ENCODE results near the gene KCTD1.
"Not testable (repeated sequence)": the region's sequence is repeated elsewhere in the genome, so short reads cannot be mapped to it uniquely, and the experiment has no call there.

Gene KCTD1

DNA sequence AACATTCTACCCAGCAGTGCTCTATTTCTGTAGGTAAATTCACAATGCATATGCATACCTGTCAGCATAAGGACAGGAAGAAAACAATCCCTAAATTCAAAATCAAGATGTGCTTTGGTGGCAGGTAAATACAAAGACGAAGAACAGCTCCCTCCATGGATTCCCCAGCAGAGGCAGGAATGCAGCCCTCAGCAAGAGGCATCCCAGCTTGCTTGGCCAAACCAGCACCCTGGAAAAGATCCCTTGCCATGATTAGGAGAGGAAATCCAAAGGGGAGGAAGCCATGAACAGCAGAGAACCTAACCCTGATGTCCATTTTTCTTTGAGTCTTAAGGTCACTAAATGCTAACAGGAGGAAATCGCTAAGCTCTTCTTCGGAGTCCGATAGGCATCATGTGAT is 91.2 kb downstream of the KCTD1 start:
- no peak for DNase-seq

DNA sequence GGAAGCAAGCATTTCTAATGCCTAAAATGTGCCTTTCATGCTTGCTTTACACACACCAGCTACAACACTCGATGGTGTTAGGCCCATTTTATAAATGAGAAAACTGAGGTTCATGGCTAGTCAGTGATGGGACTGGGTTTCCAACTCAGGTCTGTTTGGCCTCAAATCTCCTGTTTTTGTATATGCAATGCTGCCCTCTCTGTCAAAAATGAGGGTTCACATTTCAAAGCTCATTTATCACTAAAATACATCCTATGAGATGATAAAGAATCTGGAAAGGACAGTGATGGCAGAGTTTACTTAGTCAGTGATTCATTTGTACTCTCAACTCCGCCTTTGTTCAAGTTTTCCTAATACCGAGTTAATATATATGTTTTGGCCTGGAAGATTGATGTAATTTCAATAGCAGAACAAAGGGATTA is 92.3 kb downstream of the KCTD1 start:
- no peak for DNase-seq

DNA sequence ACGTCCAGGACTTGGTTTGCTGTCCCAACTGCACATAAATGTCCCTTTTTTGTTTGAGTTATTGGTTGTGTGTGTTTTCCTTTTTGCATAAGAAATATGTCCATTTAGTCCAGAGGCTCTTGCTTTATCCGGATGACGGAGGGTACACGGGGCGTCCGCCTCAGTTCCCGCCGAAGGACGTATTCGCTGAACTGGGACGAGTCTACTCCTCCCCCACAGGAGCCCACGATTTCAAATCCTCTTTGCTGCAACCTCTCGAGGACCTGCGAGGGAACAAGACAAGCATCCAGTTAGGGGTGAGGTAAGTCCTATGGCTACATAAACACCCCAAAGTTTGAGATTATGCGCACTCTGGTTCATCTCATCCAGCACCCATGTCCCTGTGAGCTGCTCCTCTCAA is 92.7 kb downstream of the KCTD1 start:
- DNase-seq, result no peak

DNA sequence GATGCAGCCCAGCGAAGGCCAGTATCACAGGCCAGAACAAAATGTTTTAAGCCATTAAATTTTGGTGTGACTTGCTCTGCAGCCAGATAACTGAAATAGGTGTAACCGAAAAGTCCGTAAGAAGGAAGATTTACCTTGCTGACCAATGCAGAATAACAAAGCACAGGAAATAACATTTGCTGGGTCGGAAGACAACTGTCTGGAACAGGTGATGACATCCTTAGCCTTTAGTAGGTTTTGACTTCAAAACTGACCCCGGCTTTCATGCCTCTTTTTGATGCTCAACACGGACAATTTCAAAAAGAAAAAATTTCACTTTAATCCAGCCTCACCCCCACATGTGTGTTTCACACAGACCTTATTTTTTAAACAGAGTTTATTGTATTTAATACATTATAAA is 93.7 kb downstream of the KCTD1 start:
- DNase-seq, result no peak

DNA sequence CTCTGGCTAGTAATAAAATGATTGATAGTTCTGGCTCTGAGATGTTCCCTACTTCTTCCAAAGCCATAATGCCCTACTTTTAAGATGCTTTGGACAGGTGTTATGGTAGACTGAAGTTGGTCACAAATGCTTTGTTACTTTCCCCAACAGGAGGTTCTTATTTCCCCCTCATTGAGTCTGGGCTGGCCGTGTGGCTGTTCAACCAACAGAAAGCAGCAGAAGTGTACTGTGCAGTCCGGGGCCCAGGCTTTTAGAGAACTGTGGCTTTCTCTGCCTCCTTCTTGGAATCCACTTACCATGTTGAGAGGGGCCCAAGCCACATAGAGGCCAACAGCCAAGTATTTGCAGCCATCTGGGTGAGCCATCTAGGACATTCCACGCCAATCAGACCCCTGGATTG is 94.2 kb downstream of the KCTD1 start:
- DNase-seq, result no peak

DNA sequence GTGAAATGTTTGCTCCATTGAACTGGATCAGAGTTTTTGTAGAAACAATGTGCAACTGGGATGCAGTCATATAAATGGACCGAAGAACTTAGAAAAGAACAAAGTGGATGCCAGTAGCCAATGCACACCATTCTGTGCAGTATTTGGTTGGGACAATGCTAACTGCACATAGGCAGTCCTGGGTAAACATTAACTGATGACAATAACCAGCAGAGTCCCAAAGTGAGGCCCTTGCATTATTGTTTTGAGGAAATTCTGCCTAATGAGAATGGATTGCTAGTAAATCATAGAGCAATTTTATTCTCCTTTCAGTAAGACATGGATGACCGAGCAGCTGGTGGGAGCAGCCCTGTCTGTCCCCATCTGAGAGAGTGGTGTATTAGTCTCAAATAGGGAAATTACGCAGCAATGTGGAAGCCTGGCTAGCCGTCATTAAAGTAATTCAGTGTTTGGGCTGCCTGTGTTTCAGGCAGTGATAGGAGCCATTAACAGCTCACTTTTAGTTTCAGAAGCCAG is 94.9 kb downstream of the KCTD1 start:
- no peak for DNase-seq

DNA sequence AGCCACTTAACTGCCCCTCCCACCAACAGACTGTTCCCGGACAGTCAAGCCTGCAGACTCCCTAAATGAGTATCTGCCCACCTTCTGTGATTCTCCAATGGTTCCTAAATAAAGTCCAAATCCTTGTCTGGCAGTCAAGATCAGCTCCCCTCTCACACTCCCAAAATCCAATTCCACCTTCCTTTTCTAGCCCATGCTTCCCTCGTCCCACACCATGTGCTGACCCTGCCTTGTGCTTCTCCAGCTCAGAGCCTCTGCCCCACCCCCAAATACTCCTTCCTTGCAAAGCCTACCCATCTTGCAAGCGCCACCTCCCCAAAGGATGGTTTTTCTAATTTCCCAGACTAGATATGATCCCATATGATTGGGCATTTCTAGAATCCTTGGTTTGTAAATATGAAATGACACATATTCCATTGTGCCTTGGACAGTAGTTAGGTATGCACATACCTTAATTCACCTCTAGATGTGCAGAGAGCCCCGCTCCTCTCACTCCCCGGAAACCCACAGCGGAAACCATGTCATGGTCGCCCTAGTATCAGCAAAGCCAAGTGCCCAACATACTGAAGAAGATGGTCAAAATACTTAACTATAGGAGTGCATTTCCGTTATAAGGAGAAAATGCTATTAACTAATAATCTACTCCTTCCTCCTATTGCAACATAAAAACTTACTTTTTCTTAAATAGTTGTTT is 97.2 kb downstream of the KCTD1 start:
- DNase-seq, result no peak

DNA sequence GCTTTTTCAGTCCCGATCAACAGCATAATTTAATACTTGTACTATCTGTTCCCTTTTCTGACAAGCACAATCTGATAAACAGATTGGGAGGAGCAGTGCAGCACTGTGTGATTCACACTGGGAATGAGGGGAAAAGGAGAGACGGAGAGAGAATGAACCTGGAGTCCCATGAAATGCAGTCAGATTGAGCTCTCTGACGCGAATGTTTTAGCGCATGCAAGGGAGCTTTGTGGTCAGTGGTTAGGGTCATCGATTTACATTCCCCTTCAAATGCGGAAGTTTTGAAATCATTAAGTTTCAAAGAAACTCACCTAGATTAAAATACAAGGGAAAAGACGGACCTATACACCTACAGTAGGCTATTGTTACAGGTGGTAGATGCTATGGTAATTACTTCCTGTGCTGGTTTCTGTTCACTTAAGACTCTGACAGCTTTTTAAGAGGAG is 99.6 kb downstream of the KCTD1 start:
- DNase-seq, result no peak

DNA sequence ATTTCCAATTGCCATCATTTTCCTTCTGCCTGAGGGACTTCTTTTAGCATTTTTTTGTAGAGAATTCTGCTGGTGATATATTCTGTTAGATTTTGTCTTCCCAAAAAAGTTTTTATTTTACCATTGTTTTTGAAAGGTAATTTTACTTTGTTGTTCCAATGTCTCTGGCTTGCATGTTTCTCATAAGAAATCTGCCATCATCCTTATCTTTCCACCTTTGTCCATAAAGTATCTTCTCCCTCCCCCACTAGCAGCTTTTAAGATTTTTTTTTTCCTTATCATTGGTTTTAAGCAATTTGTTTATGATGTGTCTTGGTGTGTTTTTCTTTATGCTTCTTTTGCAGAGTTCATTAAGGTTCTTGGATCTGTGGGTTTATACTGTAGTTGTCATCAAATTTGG is 104.5 kb downstream of the KCTD1 start:
- DNase-seq, result no peak

DNA sequence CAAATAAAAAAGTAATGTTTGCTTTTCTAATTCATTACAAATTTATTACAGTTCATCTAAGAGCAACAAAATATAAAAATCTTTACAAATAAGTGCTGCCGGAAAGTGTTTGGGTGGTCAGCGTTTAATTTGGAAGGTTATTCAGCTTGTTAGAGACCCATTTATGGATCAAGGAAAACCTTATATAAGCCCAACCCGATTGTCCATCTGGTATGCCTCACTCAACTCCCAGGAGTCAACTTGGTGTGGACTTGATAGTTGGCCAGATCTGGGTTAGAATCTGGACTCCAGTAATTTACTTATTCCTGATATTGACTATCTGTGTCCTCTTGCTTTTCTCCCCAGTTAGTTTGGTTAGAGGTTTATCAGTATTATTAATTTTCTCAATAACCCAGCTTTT is 106.2 kb downstream of the KCTD1 start:
- no peak for DNase-seq

DNA sequence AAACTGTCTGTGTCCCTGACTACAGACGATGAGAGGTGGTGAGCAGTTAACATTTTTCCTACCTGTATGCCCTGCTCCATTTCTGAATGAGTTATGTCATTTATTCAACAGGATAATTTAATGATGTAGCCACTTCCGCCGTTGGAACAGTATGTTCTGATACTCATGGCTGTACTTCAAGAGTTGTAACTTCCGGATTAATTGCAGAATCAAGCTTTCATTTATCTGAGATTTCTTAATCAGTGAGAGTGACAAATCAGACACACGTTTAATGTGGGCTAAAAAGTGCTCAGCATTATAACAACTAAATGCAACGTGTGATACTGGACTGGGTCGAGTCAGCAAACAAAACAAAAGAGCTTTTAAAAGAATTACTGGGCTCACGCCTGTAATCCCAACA is 107.7 kb downstream of the KCTD1 start:
- DNase-seq, result no peak

DNA sequence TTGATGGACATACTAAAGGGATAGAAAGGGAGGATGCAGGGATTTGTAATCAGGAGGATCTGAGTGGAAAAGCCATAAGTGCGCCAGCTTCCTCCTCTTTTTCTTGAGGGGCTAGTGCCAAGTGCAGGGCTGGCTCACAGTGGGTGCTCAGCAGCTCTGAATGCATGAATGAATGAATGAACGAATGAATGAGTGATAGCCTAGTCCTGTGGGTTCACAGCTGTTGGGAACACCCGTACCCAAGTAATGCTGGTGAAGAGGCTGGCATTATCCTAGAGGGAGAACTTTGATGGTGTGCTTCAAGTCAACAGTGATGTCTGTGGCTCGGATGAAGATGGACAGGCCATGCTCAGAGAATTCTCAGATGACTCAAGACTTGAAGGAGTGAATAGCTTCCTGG is 108.8 kb downstream of the KCTD1 start:
- no peak for DNase-seq

DNA sequence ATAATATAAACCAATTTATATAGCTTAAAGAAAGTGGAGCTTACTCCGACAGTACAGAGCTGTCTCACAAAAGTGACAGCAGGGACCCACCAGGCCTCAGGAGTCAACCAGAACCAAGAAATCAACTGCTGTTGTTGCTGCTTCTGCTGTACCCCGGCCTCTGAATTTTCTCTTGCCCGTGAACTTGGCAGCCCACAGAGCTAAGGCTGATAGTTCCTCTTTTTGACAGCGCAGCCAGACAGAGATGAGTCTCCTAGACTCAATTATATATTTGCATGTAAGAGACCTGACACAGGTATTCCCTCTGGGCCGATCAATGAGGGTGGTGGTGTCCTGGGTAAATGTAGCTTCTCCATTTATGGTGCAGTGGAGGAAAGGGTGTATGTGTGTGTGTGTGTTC is 109.4 kb downstream of the KCTD1 start:
- DNase-seq, result no peak

DNA sequence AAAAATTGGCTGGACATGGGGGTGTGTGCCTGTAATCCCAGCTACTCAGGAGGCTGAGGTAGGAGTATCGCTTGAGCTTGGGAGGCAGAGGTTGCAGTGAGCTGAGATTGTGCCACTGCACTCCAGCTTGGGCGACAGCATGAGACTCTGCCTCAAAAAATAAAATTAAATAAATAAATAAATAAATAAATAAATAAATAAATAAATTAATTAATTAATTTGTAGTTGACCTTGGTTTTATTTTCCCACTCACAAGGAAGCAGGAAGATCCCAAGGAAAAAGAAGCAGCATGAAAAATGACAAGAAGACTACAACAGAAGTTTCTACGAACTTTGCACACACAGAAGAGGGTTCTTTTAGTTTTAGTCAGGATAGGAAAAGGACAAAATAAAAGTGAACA is 110.7 kb downstream of the KCTD1 start:
- DNase-seq, result not testable (repeated sequence)

DNA sequence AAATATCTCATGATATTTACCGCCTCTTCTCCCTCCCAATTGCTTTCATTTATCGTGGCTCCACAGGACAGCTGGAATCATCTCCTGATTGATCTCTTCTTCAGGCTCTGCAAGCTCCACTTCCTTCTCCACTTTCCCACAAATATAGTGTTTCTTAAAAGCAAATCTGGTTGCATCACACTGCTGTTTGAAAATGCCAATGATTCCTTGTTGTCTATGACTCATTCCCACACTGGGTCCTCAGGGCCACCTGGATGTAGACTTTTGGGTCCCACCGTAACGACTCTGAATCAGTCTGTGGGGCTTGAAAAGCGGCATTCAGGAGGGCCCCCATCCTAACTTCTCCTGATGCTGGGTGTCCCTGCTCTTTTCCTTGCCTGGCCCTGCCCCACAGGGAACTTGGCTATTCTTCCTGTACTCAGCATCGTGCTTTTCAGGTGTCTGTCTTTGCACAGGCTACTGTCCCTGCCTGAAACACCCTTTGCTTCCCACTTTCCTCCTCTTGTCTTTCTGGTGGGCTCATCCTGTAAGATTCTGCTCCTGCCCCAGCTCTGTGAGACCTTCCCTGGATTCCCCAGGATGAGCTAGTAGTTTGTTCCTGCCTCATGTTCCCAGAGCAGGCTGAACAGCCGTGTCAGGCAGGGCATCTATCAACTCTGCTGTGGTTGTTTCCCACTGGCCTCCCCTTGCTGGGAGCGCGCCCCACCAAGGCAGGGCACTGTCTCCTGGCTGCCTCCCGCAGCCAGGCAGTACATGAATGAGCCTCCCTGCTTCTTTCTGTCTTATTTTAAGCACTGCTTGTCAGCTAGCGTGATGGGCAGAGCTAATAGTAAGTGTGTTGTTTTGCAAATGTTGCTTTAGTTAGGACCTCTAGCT is 111.9 kb downstream of the KCTD1 start:
- DNase-seq, result no peak

DNA sequence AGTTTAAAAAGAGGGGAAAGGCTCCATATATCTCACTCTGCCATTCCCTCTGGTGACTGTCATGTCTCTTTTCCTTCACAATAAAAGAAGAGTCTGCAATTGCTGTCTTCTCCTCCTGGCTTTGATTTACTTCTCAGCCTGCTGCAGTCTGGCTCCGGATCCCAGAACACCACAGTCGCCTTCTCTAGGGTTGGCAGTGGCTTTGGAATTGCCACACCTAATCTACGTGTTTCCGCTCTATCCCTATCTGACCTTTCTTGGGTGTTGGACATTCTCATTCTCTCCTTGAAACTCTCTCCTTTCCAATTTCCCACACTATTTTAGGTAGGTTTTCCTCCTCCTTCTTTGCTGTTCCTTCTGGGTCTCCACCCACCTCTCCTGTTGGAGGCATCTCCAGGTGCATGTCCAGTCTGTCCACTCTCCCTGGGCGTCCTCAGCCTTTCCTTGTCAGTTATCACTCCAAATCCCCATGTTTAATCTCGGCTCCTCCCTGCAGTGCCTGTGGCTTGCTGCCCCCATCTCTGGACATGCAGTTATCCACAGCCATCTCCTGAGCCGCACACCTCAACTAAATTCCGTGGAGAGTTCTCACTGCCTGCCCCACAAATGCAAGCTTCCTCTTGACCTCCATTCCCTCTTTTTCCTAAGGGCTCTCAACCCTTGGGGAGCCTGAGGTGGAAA is 112.8 kb downstream of the KCTD1 start:
- DNase-seq, result no peak

DNA sequence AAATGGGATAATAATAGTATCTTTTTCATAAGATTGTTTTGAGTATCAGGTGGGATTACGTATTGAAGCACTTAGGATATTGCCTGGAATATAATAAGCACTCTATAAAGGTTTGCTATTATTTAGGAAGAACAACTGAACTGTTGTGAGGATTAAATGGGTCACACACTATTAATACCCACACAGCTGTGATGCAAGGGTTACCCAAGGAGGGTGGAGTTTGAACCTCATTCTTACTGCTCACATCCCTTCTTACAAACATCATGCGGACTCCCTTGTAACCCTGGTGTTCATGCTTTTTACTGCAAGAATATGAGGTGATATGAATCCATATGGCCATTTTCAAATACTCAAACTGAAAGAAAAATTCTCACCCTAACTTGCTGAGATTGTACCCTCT is 113.5 kb downstream of the KCTD1 start:
- DNase-seq, result no peak

DNA sequence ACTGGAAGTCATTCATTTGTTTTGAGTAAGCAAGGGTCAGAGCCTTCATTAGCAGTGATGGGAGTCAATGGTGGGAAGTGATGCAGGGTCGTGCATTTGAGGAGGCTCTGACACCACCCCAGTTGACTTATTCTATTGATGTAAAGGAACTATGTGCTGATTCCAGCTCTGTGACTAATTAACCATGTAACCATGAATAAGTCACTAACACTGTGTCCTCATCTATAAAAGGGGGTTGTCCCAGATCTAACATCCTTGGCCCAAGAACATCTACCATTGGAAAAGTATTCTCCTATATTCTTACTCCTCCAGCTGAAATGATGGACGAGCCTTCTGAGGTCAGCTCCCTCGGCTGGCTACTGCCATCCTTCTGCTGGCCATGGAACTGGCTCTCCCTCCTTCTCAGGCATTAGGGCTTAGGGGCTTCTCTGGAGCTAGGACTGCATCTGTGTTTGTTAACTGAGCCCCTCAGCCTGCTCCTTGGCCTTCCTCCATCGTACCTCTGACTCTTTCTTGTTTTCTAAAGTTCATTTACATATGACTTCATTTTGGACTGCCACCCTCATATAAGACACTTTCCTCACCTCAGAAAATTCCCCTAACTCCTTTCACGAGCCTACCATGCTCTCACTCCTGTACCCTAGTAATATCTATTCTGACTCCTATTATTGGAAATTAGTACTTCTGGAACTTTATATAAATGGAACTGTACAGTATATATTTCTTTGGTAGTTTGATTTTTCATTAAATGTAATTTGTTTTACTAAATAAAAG is 115.5 kb downstream of the KCTD1 start:
- DNase-seq, result no peak

DNA sequence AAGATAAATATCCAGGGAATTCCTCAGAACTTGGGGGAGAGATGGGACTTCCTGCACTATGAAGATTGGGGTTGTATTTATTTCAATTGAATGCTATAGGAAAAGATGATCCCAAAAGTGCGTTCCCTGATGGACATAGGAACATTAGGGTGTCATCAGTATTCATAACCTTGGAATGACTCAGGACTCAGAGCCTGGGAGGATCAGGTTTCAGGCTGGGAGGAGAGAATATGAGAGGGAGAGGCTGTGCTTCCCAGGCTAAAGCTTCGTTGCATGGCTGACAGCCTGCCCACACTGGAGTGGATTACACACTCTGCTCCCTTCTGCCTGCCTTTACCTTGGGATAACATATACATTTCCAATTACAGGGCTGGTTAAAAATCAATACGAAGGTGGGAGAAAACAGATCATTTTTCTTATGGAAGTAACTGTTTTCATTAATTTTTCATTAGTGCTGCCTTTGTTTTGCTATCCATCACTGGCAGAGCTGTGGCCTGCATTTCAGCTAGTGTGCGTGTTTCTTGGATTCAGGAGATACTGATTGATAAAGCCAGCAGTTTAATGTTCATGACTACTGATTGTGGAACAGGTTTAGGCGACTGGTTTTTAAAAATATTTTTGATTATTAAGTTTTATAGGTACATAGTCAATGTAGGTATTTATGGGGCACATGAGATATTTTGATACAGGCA is 118.7 kb downstream of the KCTD1 start:
- no peak for DNase-seq

DNA sequence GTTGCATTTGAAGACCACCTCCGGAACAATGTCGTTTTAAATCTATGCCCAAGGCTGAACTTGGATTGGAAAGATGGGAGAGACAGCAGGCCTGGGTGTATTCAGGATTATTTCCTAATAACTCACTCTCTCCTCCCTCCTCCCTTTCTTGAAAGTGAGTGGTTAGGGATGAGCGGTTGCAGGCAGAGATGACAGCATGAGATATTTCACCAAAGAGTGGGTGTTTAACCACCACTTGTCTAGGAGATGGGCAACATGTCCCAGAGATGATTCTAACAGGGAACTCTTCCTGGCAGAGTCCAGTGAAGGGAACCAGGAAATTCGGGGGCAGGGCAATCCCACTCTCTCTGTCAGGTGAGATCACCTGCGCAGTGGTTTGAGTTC is 123.2 kb downstream of the KCTD1 start:
- DNase-seq, result no peak

DNA sequence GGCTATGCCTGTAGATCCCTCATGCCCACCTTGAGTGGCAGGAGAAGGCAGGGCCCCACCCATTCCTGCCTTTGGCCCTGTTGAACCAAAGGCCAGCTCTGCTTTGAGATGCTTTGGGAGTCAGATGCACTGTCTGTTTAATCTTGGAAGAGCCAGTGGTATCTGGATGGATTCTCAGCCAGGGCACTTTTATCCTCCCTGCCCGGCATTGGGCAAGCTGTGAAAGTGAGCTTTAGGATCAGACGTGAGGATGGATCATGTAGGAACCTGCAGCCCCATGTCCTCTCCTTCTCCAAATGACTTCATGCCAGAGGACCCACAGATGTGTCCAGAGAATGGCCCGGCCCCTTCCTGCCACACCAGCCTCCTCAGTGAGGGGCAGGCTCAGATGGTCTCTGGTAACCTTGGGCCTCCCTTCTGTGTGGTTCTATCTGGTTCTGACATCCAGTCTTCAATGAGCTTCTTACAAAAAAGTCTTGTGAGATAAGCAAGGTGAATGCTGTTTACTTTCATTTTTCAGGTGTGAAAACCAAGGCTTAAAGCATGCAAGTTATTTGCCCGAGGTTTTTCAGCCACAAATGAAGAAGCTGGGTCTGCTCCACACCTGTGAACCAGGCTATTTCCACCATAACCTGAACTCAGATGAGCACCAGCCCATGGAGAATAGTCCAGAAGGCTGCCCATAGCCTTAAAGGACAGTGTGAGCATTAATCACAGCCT is 123.8 kb downstream of the KCTD1 start:
- DNase-seq, result no peak
